ENCODE results near the gene ADRB2. TPM values are rescaled to one million over a fixed set of nuclear protein-coding genes. Genes with fewer than 3 reads are reported as not detected.

ADRB2 gene
- total RNA-seq, 2 experiments from 2014 or later = 4.4 to 16.8 TPM

GRCh38 chr5:148856424-148856823 is 30.0 kb downstream of the ADRB2 start:
- H3K27ac ChIP-seq (ENCODE audit: low read depth, low read length, poor library complexity, severe bottlenecking) = no peak overlapping the region
- no peaks in the 10 kb centered on the region for H4K20me1 ChIP-seq (ENCODE audit: insufficient read depth, low read length)
- no peaks in the 10 kb centered on the region for H3K79me2 ChIP-seq (ENCODE audit: insufficient read depth, low read depth, low read length)
- TF ChIP-seq EZH2phosphoT487 (IDR thresholded peaks at IDR 0.05; ENCODE audit: borderline replicate concordance, low read depth, low read length) = no peak
- no peak for TF ChIP-seq CTCF (conservative IDR thresholded peaks at IDR 0.05; ENCODE audit: low read length)
- intact Hi-C loops (cut with micrococcal nuclease; ENCODE audit: unreplicated experiment) = no loop called here
- H3K9me3 ChIP-seq (ENCODE audit: low read length) = no peaks in the 10 kb centered on the region
- H3K4me1 ChIP-seq (ENCODE audit: insufficient read depth, low read length, poor library complexity, severe bottlenecking) = peaks cover 12% of the 10 kb centered on the region
- no peak for DNase-seq (ENCODE audit: low spot score)
- CTCF ChIA-PET (ENCODE audit: unreplicated experiment) = no interaction called here
- H3K36me3 ChIP-seq (ENCODE audit: insufficient read depth, low read length) = no peaks in the 10 kb centered on the region
- no peak overlapping the region for H3K4me2 ChIP-seq (ENCODE audit: low read length)
- H3K4me3 ChIP-seq (ENCODE audit: low read depth, low read length, poor library complexity, severe bottlenecking) = no peak overlapping the region
- no peak overlapping the region for H2AFZ ChIP-seq (ENCODE audit: low read length)
- no TSS peak for BruUV-seq (replicated peaks)
- POLR2A ChIA-PET = interaction anchor here (0.9 kb wide), 1 partner anchor 9 kb away, joined by 4 read pairs; no protein-coding TSS in a partner anchor
- no peaks in the 10 kb centered on the region for H3K9me2 ChIP-seq (ENCODE audit: insufficient read depth, low read length)

- Histone ChIP-seq H3K36me3 (ENCODE audit: insufficient read depth, low read length) (no peaks in the 10 kb centered on the region), H3K4me2 (ENCODE audit: low read length) (no peak overlapping the region), H3K4me1 (ENCODE audit: insufficient read depth, low read length, poor library complexity, severe bottlenecking) (peaks cover 12% of the 10 kb centered on the region), H4K20me1 (ENCODE audit: insufficient read depth, low read length) (no peaks in the 10 kb centered on the region), H3K4me3 (ENCODE audit: low read depth, low read length, poor library complexity, severe bottlenecking) (no peak overlapping the region), H3K9me3 (ENCODE audit: low read length) (no peaks in the 10 kb centered on the region), H3K27ac (ENCODE audit: low read depth, low read length, poor library complexity, severe bottlenecking) (no peak overlapping the region), H3K9me2 (ENCODE audit: insufficient read depth, low read length) (no peaks in the 10 kb centered on the region), H2AFZ (ENCODE audit: low read length) (no peak overlapping the region), H3K79me2 (ENCODE audit: insufficient read depth, low read depth, low read length) (no peaks in the 10 kb centered on the region)
- TF ChIP-seq CTCF (conservative IDR thresholded peaks at IDR 0.05; ENCODE audit: low read length) (no peak), EZH2phosphoT487 (IDR thresholded peaks at IDR 0.05; ENCODE audit: borderline replicate concordance, low read depth, low read length) (no peak)
- intact Hi-C loops (cut with micrococcal nuclease; ENCODE audit: unreplicated experiment) = no loop called here
- no peak for DNase-seq (ENCODE audit: low spot score)
- BruUV-seq (replicated peaks) = no TSS peak
- ChIA-PET CTCF (ENCODE audit: unreplicated experiment) (no interaction called here), POLR2A (no interaction called here)
These were observed 31.1 kb downstream of the ADRB2 start for GRCh38 chr5:148857474-148857873.

GRCh38 chr5:148858106-148858505 is 31.7 kb downstream of the ADRB2 start:
- intact Hi-C loops (cut with micrococcal nuclease; ENCODE audit: unreplicated experiment) = no loop called here
- no TSS peak for BruUV-seq (replicated peaks)
- no peak overlapping the region for H2AFZ ChIP-seq (ENCODE audit: low read length)
- ChIA-PET POLR2A (no interaction called here), CTCF (ENCODE audit: unreplicated experiment) (no interaction called here)
- H4K20me1 ChIP-seq (ENCODE audit: insufficient read depth, low read length) = no peaks in the 10 kb centered on the region
- H3K4me3 ChIP-seq (ENCODE audit: low read depth, low read length, poor library complexity, severe bottlenecking) = no peak overlapping the region
- no peak overlapping the region for H3K27ac ChIP-seq (ENCODE audit: low read depth, low read length, poor library complexity, severe bottlenecking)
- TF ChIP-seq EZH2phosphoT487 (IDR thresholded peaks at IDR 0.05; ENCODE audit: borderline replicate concordance, low read depth, low read length) (no peak), CTCF (conservative IDR thresholded peaks at IDR 0.05; ENCODE audit: low read length) (no peak)
- H3K36me3 ChIP-seq (ENCODE audit: insufficient read depth, low read length) = no peaks in the 10 kb centered on the region
- DNase-seq (ENCODE audit: low spot score) = no peak
- H3K9me2 ChIP-seq (ENCODE audit: insufficient read depth, low read length) = no peaks in the 10 kb centered on the region
- no peaks in the 10 kb centered on the region for H3K79me2 ChIP-seq (ENCODE audit: insufficient read depth, low read depth, low read length)
- no peaks in the 10 kb centered on the region for H3K9me3 ChIP-seq (ENCODE audit: low read length)
- no peak overlapping the region for H3K4me2 ChIP-seq (ENCODE audit: low read length)
- peaks cover 9% of the 10 kb centered on the region for H3K4me1 ChIP-seq (ENCODE audit: insufficient read depth, low read length, poor library complexity, severe bottlenecking)
